Effector memory CD4-positive, alpha-beta T cell (primary cell): ENCODE results near the gene KDM7A.
"Not testable (repeated sequence)": the region's sequence is repeated elsewhere in the genome, so short reads cannot be mapped to it uniquely, and the experiment has no call there.

Source experiments
- DNase-seq, 3 donors: peaks; one replicate each; pipeline ENCODE4 v3.0.0-alpha.2; 2020
- H3K27ac ChIP-seq: 2 replicates; pipeline ENCODE4 v1.7.0; 2013; ENCODE audit warnings: mild to moderate bottlenecking, low read length, moderate library complexity; ENCODE audit not compliant: insufficient read depth, poor library complexity, severe bottlenecking
- H3K27me3 ChIP-seq: replicated peaks from 2 replicates; pipeline ENCODE4 v1.7.0; 2013; ENCODE audit warnings: mild to moderate bottlenecking, low read length; ENCODE audit not compliant: insufficient read depth, control insufficient read depth, poor library complexity, severe bottlenecking
- H3K36me3 ChIP-seq: 2 replicates; pipeline ENCODE4 v1.7.0; 2013; ENCODE audit warnings: mild to moderate bottlenecking, low read length, moderate library complexity; ENCODE audit not compliant: control insufficient read depth, insufficient read depth
- H3K4me1 ChIP-seq: 2 replicates; pipeline ENCODE4 v1.7.0; 2013; ENCODE audit warnings: low read length, mild to moderate bottlenecking; ENCODE audit not compliant: control insufficient read depth, insufficient read depth, poor library complexity, severe bottlenecking
- H3K4me3 ChIP-seq: 2 replicates; pipeline ENCODE4 v1.7.0; 2013; ENCODE audit warnings: low read length, low read depth, mild to moderate bottlenecking; ENCODE audit not compliant: insufficient read depth, poor library complexity, severe bottlenecking
- H3K9me3 ChIP-seq: 2 replicates; pipeline ENCODE4 v1.7.0; 2013; ENCODE audit warnings: mild to moderate bottlenecking, low read length, moderate library complexity; ENCODE audit not compliant: control insufficient read depth

The KDM7A gene

DNA sequence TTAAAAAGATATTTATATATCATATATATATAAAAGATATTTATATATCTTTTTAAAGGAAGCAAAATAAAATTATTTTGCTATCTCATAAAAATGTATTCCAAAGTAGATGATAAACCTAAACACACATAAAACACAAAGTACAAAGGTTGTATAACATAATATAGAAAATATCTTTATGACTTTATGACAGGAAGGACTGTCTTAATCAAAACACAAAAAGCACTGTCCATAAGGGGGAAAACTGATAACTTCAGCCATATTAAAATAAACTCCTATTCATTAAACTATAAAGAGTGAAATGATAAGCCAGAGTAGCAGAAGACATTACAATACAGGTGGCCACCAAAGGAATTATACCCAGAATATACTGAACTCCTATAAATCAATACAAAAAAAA lies 34.8 kb downstream of the KDM7A start:
- Histone ChIP-seq H3K27me3 (no peaks in the 10 kb centered on the region), H3K4me1 (no peaks in the 10 kb centered on the region), H3K27ac (no peak overlapping the region), H3K9me3 (no peaks in the 10 kb centered on the region), H3K36me3 (peaks cover 9% of the 10 kb centered on the region), H3K4me3 (no peak overlapping the region)
- DNase-seq: no peak

GRCh38 chr7:140141256-140141655 lies 35.5 kb downstream of the KDM7A start:
- H3K4me3 ChIP-seq: no peak overlapping the region
- H3K9me3 ChIP-seq: no peaks in the 10 kb centered on the region
- no peaks in the 10 kb centered on the region for H3K4me1 ChIP-seq
- no peaks in the 10 kb centered on the region for H3K27me3 ChIP-seq
- H3K36me3 ChIP-seq: peaks cover 10% of the 10 kb centered on the region
- no peak for DNase-seq
- H3K27ac ChIP-seq: no peak overlapping the region

GRCh38 chr7:140137078-140137477 lies 39.7 kb downstream of the KDM7A start:
- Histone ChIP-seq H3K27me3 (no peaks in the 10 kb centered on the region), H3K36me3 (peaks cover 32% of the 10 kb centered on the region)
- no peak for DNase-seq

DNA sequence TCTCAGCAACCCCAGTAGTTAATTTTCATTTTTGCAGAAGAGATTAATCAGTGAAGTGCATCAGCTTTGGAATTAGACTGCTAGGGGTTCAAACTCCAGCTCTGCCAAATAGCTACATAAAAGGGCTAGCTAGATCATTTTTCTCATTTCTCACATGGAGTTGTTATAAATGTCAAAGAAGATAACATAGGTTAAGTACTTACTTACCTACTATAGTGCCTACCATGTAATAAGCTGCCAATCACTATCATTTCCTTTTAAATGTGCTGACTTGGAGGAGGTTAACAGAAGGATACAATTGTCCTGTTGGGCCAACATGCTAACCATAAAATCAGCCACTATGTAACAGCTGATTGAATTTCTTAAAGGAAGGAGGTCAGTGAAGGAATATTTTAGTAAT lies 40.7 kb downstream of the KDM7A start:
- H3K27me3 ChIP-seq: no peaks in the 10 kb centered on the region
- no peak for DNase-seq
- H3K4me1 ChIP-seq: no peaks in the 10 kb centered on the region
- no peaks in the 10 kb centered on the region for H3K9me3 ChIP-seq
- no peak overlapping the region for H3K4me3 ChIP-seq
- H3K27ac ChIP-seq: no peak overlapping the region
- peaks cover 33% of the 10 kb centered on the region for H3K36me3 ChIP-seq

More at GRCh38 chr7:140137078-140137477, 39.7 kb downstream of the KDM7A start:
- Histone ChIP-seq H3K4me3 (no peak overlapping the region), H3K4me1 (no peaks in the 10 kb centered on the region), H3K9me3 (no peaks in the 10 kb centered on the region), H3K27ac (no peak overlapping the region)

- DNase-seq: no peak
- Histone ChIP-seq H3K4me3 (no peak overlapping the region), H3K27ac (no peak overlapping the region), H3K27me3 (no peaks in the 10 kb centered on the region), H3K9me3 (no peaks in the 10 kb centered on the region), H3K36me3 (peaks cover 34% of the 10 kb centered on the region), H3K4me1 (no peaks in the 10 kb centered on the region)
These were observed 42.7 kb downstream of the KDM7A start for GRCh38 chr7:140134039-140134438.

DNA sequence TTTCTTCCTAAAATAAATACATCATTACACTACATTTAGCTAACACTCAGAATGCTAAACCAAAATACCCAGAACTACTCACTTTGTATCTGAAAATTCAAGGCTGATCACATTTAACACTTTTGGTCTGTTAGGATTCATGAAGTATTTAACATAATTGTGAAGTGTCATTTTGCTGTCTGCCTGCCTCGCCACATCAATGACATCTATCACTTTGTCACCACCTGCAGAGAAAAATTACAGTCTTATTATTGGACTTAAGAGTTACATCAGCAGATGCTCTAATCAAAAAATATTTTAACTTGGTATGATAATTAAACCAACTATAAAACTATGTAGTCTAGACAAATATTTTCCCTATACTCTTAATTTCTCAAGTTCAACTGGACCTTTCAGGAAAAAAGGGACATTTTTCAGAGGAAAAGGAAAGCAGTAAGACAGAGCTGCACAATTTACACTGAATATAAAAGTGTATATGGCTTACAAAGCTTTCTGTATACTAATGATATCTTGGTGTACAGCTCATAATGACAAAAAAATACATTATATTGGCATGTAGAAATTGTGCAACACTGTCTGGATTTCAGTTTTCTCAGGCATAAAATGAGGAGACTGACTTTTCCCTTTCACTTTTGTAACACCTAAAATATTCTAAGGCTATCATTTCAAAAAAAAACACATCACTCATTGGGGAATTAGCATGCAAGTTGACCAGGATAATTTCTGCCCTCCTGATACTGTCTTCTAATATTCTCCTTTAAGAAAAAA lies 49.2 kb downstream of the KDM7A start:
- Histone ChIP-seq H3K36me3 (peaks cover 41% of the 10 kb centered on the region), H3K27ac (no peak overlapping the region), H3K9me3 (no peaks in the 10 kb centered on the region), H3K27me3 (no peaks in the 10 kb centered on the region), H3K4me1 (no peaks in the 10 kb centered on the region), H3K4me3 (no peak overlapping the region)
- no peak for DNase-seq

- H3K4me3 ChIP-seq: no peak overlapping the region
- H3K27me3 ChIP-seq: no peaks in the 10 kb centered on the region
- no peak overlapping the region for H3K27ac ChIP-seq
- no peaks in the 10 kb centered on the region for H3K9me3 ChIP-seq
- no peak for DNase-seq
- no peaks in the 10 kb centered on the region for H3K4me1 ChIP-seq
- peaks cover 36% of the 10 kb centered on the region for H3K36me3 ChIP-seq
These were observed 50.2 kb downstream of the KDM7A start for GRCh38 chr7:140126435-140127034.

DNA sequence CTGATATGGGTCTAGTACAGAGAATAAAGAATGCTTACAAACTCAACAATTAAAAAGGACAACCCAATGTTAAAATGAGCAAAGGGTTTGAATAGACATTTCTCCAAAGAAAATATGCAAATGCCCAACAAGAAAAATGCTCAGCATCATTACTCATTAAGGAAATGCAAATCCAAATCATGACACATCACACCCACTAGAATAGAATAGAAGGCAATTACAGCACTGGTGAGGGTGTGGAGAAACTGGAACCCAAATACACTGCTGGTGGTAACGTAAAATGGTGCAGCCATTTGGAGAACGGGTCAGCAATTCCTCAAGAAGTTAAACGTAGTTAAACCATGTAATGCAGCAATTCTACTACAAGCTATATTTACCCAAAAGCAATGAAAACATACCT lies 53.8 kb downstream of the KDM7A start:
- Histone ChIP-seq H3K4me3 (no peak overlapping the region), H3K9me3 (no peaks in the 10 kb centered on the region), H3K27ac (no peak overlapping the region), H3K36me3 (peaks cover 34% of the 10 kb centered on the region), H3K4me1 (no peaks in the 10 kb centered on the region), H3K27me3 (no peaks in the 10 kb centered on the region)
- no peak for DNase-seq

- H3K36me3 ChIP-seq: peaks cover 32% of the 10 kb centered on the region
- H3K9me3 ChIP-seq: no peaks in the 10 kb centered on the region
- H3K4me3 ChIP-seq: no peak overlapping the region
- no peak for DNase-seq
- H3K27ac ChIP-seq: no peak overlapping the region
- H3K27me3 ChIP-seq: no peaks in the 10 kb centered on the region
- H3K4me1 ChIP-seq: no peaks in the 10 kb centered on the region
These were observed 55.5 kb downstream of the KDM7A start for GRCh38 chr7:140121326-140121725.

DNA sequence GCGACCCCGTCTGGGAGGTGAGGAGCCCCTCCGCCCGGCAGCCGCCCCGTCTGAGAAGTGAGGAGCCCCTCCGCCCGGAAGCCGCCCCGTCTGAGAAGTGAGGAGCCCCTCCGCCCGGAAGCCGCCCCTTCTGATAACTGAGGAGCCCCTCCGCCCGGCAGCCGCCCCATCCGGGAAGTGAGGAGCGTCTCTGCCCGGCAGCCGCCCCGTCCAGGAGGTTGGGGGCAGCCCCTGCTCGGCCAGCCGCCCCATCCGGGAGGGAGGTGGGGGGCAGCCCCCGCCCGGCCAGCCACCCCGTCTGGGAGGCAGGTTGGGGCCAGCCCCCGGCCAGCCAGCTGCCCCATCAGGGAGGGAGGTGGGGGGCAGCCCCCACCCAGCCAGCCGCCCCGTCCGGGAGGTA lies 62.0 kb downstream of the KDM7A start:
- H3K4me3 ChIP-seq, H3K27me3 ChIP-seq, H3K9me3 ChIP-seq, H3K4me1 ChIP-seq, H3K27ac ChIP-seq, DNase-seq: not testable (repeated sequence)
- peaks cover 51% of the 10 kb centered on the region for H3K36me3 ChIP-seq
